Islet precursor cell (in vitro differentiated cells): ENCODE data around the gene SH3PXD2A.
"Not testable (repeated sequence)": the region's sequence is repeated elsewhere in the genome, so short reads cannot be mapped to it uniquely, and the experiment has no call there.

Experiments used
- DNase-seq: peaks from one replicate; pipeline ENCODE4 v3.0.0-alpha.2; 2018

Gene SH3PXD2A

GRCh38 chr10:103833731-103834365 is 21.5 kb downstream of the SH3PXD2A start:
- DNase-seq = no peak

DNA sequence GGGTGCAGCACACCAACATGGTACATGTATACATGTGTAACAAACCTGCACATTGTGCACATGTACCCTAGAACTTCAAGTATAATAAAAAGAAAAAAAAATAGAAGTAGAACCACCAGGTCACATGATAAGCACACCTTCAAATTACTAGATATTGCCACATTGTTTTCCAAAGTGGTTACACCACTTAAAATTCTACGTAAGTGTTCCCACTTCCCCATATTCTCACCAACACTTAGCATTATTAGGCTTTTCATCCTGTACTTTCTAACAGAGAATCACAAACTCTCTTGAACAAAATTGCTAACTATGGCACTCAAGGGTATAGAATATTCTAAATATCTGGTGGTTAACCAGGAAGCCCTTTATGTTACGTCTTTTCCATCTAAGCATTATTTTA is 22.6 kb downstream of the SH3PXD2A start:
- no peak for DNase-seq

GRCh38 chr10:103829838-103830465 is 25.4 kb downstream of the SH3PXD2A start:
- no peak for DNase-seq

GRCh38 chr10:103829278-103829677 is 26.1 kb downstream of the SH3PXD2A start:
- no peak for DNase-seq

DNA sequence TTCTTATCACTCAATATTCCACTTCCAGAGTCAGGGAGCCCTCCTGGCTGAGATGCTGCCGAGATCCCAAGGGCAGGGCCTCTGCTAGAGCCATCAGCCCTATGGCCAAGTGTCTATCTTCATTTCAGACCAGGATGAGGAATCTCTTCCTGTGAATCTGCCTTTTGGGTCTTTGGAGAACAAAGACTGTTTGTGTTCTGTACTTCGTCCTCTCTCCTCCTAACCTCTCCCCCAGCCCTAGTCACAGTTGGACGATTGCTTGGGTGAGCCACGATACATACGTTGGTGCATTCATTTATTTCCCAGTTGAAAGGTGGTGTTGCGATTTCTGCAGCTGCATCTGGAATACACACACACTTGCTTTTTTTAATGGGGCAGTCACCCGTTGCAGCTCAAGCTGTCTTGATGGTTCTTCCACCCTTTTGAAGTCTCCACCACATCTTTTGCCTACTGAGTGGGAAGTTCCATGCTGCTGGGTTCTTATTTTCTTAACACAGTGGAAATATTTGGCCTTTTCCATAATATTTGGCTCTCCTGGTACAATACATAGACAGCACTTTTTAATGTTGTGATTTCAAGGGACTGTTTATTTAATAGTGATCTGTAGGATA is 26.7 kb downstream of the SH3PXD2A start:
- DNase-seq = no peak

- DNase-seq = no peak
Observed at GRCh38 chr10:103828107-103828506, 27.3 kb downstream of the SH3PXD2A start.

- no peak for DNase-seq
Observed at GRCh38 chr10:103826885-103827284, 28.5 kb downstream of the SH3PXD2A start.

- no peak for DNase-seq
Observed at GRCh38 chr10:103824281-103824680, 31.1 kb downstream of the SH3PXD2A start.

GRCh38 chr10:103823706-103824272 is 31.6 kb downstream of the SH3PXD2A start:
- DNase-seq = no peak

GRCh38 chr10:103822800-103823199 is 32.6 kb downstream of the SH3PXD2A start:
- no peak for DNase-seq

- peak; percentile 45 for DNase-seq
Observed at GRCh38 chr10:103822107-103822716, 33.2 kb downstream of the SH3PXD2A start.

DNA sequence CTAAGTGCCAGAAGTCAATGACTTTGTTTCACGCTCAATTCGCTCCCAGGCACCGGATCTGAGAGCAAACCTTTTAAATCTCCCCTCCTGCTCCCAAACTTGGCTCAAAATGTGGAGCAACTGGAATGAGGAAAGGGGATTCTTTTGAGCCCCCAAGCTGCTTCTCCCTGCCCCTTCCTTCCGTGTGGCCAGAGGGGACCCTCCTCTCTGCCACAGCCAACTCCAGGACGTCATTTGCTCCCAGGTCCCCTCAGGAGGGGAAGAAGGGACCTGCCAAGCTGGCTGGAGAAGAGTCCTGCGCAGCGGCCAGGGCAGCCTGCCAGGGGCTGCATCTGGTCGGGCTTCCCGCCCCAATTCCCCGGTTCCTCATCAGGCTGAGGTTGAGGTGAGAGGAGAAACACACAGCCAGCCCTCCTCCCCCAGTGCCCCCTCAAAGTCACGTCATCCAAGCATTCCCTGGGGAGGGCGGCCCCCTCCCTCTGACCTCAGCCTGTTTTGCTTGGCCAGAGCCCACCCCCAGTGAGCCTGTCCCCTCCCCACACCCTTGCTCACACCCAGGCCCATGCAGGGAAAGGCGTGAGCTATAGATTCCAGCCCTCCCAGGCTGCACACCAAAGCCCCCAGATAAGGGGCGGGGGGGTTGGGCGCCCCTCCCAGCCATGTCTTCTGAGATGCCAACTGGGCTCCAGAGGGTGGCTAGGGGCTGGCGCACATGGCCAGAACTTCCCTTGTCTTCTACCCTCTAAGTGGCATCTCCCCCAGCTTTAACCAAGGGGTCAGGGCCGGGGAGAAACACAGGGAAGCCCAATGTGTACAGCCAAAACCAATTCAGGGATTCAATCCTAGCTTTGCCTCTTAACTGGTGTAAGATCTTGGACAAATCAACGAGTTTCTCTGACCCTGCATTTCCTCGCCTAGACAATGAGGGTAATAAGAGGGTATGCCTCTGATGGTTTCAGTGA is 35.0 kb downstream of the SH3PXD2A start:
- DNase-seq = peak; percentile 51

DNA sequence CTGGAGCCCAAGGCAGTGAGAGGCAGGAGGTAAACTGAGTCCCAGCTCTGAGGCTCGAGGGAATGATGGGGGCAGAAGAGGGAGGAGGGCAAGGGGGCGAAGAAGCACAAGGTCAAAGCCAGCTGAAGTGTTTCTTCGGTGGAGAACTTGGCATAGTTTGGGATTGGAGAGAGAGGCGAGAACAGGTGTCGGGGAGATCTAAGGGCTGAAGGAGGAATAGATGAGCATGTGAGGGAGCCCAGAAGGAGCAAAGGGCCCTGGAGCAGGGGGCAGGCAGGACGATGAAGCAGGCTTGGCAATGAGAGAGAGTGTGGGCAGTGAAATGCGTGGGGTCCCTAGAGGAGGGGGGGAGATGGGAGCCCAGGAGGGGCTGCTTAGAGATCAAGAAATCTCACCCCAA is 35.9 kb downstream of the SH3PXD2A start:
- no peak for DNase-seq

DNA sequence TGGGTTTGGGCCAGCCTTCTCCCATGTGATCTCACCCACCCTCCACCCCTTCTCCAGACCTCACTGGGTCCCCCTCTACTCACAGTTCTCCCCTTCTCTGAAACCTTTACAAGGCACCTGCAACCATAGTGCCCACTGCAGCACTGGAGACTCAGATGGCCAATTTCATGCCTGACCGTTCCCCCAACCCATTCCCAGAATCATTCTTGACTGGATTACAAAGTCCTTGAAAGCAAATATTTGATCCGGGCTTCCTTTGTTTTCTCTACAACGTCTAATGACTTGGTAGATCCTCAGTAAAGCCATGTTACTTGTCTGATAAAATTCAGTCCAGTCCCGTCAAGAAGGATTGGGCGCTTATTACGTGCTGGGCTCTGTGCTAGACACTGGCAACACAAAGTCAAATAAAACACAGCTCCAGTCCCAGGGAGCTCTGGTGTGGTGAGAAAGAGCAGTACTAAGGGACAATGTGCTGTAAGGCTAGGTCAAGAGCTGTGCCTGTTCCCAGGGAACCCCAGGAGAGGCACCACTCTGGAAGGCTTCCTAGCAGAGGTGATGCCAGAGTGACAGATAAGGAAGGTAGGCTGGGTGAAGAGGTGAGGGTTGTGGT is 36.5 kb downstream of the SH3PXD2A start:
- no peak for DNase-seq

- DNase-seq = no peak
Observed at GRCh38 chr10:103818105-103818504, 37.3 kb downstream of the SH3PXD2A start.

GRCh38 chr10:103816431-103816830 is 38.9 kb downstream of the SH3PXD2A start:
- no peak for DNase-seq

DNA sequence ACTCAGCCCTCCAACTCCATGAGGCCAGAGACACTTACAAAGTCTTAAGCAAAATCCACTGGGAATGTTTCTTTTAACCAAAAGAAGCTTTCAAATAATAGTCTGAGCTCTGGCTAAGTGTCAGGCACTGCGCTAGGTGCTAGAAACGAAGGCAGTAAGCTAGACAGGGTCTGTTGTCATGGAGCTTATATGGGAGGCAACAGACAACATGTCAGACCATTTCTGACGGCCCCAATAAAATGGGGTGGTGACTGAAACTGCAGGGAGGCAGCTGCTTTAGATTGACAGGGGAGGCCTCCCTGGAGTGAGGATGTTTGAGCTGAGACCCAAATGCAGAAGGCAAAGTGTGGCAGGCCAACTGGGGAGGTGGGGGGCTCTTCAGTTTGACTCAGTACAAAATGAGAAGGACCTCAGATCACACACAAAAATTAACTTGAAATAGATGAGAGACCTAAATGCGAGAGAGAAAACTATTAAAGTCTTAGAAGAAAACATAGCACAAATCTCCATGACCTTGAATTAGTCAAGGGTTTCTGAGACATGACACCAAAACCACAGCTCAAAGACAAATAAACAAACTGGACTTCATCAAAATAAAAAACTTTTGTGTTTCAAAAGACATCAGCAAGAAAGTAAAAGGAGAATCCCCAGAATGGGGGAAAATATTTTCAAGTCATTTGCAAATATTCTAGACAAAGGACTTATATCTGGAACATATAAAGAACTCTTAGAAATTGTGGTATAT is 40.6 kb downstream of the SH3PXD2A start:
- peak; percentile 50 for DNase-seq

GRCh38 chr10:103814105-103814504 is 41.3 kb downstream of the SH3PXD2A start:
- DNase-seq = no peak

DNA sequence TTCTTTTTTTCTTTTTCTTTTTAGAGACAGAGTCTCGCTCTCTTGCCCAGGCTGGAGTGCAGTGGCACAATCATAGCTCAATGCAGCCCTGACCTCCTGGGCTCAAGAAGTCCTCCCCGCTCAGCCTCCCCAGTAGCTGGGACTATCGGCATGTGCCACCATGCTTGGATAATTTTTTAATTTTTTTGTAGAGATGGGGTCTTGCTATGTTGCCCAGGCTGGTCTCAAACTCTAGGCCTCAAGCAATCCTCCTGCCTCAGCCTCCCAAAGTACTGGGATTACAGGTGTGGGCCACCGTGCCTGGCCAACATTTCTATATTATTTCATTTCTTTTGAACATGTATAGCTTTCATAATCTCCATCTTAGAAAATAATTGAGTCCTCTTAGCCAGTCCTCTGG is 42.1 kb downstream of the SH3PXD2A start:
- not testable (repeated sequence) for DNase-seq

- DNase-seq = no peak
Observed at GRCh38 chr10:103812432-103812831, 42.9 kb downstream of the SH3PXD2A start.

- no peak for DNase-seq
Observed at GRCh38 chr10:103812004-103812403, 43.4 kb downstream of the SH3PXD2A start.
